GM18508 (cell line): ENCODE measurements around the gene GAS5.

ENCODE experiments used
- ATAC-seq: cut with Tn5 transposase; IDR thresholded peaks from one replicate; pipeline ENCODE4 v1.9.1; 2021; ENCODE audit warnings: moderate number of reproducible peaks; ENCODE audit not compliant: insufficient read depth, unreplicated experiment

The GAS5 gene

DNA sequence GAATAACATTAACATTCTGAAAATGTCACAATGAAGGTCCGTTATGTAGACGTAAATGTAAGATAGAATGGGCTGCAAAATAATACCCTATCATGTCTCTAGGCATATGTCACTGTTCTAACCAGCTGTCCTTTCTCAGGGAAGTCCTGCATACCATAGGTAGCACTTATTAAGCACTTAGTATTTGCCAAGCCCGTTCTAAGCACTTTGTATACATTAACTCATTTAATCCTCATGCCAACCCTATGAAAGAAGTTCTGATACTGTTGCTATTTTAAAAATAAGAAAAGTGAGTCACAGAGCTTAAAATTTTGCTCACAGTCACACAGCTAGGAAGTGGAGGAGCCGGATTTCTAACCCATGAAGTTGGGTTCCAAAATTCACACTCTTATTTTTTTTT is 15.7 kb downstream of the GAS5 start:
- ATAC-seq: no peak

DNA sequence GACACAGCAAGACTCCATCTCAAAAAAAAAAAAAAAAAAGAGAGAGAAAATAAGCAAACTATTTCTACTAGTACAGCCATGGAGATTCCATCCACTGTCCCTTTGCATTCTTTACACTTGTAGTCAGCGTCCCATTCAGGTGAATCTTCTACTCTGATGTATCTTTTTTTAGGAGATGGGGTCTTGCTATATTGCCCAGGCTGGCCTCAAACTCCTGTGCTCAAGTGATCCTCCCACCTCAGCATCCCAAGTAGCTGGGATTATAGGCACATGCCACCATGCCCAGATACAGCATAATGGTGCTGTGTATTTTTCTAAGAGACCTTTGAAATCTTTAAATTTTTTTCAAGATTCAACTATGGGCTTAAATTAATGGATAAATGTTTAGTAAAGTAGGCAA is 35.0 kb downstream of the GAS5 start:
- no peak for ATAC-seq

DNA sequence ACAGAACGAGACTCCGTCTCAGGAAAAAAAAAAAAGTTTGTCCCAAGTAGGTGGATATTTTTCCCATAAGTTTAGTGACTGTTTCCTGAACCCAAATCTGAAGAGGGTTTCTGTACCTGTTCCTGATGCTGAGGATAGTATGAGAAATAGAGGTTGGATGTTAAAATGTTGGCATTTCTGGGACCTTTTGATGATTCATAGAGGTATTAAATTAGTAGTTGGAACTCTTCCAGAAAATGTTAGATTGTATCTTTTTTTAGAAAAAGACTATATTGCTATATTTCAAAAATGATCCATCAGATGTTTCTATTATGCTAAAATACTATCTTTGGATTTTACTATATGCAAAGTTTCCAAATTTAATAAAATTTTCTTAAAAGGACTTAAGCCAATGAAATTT is 40.2 kb downstream of the GAS5 start:
- no peak for ATAC-seq

DNA sequence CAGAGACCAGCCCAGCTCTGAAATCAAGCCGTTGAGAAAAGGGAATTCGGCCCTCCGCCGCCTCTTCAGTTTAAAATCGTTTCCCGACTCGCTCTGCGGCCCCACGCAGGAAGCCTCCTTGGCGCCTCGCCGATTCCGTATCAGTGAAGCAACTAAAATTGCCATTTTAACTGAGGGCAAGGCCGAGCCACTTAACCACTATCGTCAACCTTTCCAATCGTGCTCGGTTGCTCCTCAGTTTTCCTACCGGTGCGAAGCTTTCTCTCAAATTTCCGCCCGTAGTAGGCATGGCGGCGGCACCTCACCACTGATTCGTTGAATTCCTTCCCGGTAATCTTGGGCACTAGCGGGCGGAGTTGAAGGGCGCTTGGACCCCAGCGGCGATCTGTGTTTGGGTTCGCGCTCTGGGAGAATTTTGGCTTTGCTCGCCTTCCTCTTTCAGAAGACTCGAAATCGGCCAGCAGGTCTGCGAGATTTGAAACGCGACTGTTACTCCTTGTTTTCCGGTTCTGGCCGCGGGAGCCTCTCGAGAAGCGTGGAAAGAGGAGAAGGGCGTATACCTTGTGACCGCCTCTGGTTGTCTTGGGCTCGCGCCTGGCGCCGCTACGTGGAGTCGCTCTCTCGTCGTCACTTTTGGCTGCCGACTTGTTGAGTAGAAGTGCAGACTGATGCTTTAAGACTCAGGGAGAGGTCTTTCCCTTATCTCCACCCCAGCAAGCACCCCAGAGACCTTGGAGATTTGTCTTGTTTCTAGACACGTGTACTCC is 43.3 kb downstream of the GAS5 start, which contains the start of the genes CENPL and DARS2:
Gene CENPL (minus strand): TSS at position 569 of the 767 bp plus-strand sequence. CDS start 13,584 bp downstream, outside the sequence.
Gene DARS2 (plus strand): TSS at position 359 of the 767 bp plus-strand sequence. CDS start 557 bp downstream, outside the sequence.
- ATAC-seq: peak; percentile 90

DNA sequence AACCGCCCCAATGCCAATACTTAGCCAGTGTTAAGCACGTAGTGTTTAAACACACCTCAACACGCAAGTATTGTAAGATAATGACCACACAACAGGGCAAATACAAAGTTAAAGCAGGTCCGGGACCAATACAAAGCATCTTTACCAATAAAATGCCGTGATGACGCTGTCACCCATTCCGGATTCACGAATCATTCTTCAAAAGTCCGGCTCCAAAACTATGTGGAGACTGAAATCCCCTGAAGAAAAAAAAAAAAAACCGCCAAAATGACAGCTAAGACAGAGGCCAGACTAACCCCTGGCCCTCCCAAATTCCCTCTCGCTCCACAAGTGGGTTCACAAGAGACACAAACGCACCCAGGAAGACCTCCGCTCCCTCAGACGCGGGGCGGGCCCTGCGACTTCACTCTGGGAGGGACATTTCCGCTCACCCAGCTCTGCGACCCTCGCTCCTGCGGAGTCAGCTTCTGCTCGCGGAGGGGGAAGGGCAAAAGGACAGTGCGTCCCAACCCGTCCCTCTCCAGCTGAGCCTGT is 43.9 kb downstream of the GAS5 start:
- ATAC-seq: no peak

DNA sequence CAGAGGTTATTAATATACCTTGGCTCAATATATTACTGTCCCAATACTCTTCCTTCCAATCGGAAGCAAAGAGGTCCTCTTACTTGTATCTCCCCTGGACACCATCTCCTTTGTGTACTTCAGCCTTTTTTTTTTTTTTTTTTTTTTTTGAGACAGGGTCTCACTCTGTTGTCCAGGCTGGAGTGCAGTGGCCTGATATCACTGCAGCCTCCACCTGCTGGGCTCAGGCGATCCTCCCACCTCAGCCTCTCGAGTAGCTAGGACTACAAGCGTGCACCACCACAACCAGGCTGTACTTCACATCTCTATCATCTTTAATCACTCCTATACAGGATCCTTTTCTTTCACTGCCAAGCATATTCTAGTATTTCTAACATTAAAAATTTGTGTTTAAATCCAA is 46.1 kb downstream of the GAS5 start:
- ATAC-seq: no peak

DNA sequence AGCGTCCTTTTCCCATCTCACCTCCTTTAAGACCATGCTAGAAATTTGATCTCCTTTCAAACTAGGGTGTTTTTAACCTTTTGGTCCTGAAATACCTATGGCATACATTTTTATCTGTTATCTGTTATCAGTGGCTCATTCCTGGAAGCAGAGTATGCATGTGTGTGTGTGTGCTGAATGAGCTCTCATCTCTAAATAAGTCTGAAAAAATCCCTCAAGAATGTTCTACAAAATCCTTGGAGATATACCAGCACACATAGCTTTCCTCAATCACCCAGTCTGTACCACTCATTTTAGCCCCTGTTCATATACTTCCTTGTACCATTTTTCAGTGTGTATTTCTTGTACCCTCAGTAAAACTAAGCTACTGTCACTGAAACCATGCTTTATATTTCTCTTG is 49.3 kb downstream of the GAS5 start:
- ATAC-seq: no peak
